GM21526 (cell line): ENCODE results near the gene OR2D2.
"Not testable (repeated sequence)": the region's sequence is repeated elsewhere in the genome, so short reads cannot be mapped to it uniquely, and the experiment has no call there.

Experiments used
- ATAC-seq: cut with Tn5 transposase; IDR thresholded peaks from one replicate; pipeline ENCODE4 v1.9.1; 2021; ENCODE audit warnings: moderate library complexity; ENCODE audit not compliant: unreplicated experiment, low FRiP score

The OR2D2 gene

DNA sequence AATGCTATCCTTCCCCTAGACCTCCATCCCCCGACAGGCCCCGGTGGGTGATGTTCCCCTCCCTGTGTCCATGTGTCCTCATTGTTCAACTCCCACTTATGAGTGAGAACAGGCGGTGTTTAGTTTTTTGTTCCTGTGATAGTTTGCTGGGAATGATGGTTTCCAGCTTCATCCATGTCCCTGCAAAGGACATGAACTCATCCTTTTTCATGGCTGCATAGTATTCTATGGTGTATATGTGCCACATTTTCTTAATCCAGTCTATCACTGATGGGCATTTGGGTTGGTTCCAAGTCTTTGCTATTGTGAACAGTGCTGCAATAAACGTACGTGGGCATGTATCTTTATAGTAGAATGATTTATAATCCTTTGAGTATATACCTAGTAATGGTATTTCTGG, 4.6 kb downstream of the OR2D2 start:
- ATAC-seq, result not testable (repeated sequence)

DNA sequence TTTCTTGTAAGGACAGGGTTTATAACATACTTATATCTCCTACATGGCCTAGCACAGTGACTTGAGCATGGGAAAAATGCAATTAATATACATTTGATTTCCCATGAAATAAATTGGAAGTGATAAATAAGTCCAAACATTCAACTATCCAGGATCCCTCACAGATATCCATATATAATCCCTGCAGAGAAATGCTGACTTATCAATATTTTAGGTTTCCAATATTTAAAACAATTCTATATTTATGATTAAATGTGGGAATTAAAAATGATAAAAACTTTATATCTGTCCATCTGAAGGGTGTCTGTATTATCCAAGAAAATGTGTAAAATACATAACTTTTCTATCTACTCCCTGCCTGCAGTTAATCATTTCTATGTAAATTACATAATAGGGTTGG, 9.5 kb downstream of the OR2D2 start:
- no peak for ATAC-seq

DNA sequence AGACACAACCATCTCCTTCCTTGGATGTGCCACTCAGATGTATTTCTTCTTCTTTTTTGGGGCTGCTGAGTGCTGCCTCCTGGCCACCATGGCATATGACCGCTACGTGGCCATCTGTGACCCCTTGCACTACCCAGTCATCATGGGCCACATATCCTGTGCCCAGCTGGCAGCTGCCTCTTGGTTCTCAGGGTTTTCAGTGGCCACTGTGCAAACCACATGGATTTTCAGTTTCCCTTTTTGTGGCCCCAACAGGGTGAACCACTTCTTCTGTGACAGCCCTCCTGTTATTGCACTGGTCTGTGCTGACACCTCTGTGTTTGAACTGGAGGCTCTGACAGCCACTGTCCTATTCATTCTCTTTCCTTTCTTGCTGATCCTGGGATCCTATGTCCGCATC, 15.4 kb downstream of the OR2D2 start:
- no peak for ATAC-seq

DNA sequence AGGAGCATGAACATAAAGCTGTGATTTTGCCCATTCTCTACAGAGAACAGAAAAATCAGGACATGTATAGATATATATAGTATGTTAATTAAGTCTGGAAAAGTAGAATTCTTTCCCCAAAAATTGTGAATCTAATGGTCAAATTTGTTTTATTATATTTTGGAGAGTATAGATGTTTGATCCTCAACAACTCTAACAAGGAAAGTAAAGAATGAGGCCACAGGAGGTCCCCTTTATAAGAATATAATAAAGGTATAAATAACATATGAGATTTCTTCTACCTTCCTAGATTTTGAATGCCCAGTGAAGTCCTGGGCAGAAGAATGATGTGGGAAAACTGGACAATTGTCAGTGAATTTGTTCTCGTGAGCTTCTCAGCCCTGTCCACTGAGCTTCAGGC, 16.0 kb downstream of the OR2D2 start, which contains the start of gene OR10A4:
TSS of gene OR10A4 (plus strand) at position 301 of the 400 bp plus-strand sequence. CDS start at position 324, 23 bp downstream.
- no peak for ATAC-seq

DNA sequence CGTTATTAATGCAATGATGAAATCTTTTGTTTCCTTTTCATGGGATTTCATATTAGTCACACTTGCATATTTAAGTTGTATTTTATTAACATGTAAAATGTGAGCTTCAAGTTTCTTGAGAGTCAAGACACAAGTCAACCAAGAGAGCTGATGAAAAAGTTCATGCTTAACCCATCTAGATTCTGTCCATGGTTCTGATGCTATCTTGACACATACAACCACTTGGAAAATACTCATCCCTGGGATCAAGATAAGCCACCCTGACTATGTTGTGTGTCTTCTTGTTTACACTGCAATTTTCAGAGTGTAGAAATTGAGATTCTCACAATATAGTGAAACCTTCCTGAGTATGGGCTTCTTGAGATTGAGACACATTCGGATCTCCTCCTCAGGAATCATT, 16.5 kb downstream of the OR2D2 start:
- ATAC-seq, result no peak

DNA sequence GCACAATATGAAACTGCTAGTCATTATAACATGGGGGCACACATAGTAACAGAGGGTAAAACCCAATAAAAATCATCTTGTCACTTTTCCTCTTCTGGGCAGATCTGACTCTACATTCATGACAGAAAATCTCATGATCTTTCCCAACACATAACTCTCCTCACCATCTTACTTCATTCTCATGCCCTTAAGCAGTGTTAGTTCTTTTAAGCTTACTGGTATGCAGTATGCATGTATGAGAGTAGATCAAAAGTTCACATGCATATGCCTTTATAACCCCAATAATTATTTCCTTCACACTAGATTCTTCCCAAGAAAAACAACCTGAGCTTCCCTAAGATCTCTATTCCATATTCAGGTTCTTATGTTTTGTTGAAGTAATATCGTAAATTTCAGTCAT, 21.0 kb downstream of the OR2D2 start:
- ATAC-seq, result no peak

DNA sequence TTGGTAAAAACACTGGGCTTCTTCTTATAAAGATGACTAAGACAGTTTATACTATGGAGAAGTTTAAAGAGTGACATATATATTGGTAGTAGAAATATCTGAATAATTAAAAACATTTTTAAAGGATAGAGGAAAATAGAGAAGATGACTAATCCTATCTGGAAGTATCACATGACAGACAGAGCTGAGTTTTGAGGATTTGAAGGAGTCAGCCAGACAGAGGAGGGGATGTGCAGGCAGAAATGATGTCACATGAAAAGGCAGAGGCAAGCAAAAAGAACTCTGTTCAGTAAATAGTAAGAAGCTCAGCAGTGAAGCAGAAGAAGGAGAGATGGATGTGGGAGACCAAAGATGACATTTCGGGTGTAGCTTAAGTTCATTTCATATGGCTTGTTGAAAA, 27.9 kb downstream of the OR2D2 start:
- ATAC-seq, result no peak

DNA sequence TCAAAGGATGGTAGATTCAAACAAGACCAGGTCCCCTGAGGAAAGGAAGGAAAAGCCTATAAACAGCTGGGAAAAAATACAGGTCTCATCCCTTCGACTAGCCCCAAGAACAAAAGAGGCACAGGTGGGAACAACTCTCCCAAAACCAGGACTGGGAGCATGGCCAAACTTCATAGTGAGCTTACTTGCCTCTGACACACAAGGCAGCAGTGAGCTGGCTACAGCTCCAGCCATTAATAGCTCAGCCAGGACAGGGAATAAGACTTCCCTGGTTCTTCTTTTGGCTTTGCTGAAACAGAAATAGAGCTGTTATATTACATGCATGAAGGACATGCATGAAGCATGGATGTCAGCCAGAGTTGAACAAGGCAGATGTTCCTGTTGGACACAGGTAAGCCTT, 29.3 kb downstream of the OR2D2 start, which contains the start of gene OR10A2:
TSS of gene OR10A2 (plus strand) at position 97 of the 400 bp plus-strand sequence. CDS start 6,698 bp downstream, outside the sequence.
- no peak for ATAC-seq

DNA sequence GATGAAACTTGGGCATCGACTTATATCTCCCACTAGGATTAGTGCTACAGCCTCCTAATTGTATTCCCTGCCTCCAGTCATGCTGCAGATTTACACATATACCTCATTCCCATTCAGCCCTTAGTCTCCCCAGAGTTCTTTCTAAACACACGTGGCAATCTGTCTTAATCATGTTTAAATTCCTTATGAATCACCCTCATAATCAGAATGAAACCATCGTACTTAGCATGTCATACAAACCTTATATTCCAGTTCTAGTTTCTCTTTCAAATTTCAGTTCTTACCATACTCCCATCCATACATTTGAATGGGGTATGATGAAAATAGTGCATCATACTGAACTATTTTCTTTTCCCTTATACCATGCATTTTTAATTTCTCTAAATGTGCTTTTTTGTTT, 35.4 kb downstream of the OR2D2 start:
- ATAC-seq, result peak; percentile 62

DNA sequence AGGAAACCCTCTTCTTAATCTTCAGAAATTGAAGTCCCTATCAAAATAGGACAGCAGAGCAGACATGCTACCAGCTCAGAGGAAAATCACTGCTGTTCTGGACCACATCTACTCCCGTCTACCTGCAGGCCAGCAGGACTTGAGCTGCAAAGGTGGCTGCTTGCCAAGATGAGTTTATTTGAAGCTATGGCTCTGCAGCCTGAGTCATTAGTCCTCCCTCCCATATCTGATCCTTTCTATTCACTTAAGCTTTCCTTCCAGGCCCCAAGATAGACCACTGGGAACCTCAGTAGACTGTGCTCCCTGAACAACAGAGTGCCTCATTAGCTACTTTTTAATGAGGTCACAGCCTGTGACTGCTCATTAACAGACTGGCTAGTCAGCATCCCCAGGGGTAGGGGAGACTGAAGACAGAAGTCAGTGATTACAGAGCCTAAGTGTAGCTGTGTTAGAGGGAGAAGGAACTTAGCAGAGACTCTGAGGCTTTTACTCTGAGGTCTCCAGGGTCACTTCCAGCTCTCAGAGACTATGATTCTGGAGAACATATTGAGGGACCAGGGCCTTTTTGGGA, 36.2 kb downstream of the OR2D2 start:
- no peak for ATAC-seq

DNA sequence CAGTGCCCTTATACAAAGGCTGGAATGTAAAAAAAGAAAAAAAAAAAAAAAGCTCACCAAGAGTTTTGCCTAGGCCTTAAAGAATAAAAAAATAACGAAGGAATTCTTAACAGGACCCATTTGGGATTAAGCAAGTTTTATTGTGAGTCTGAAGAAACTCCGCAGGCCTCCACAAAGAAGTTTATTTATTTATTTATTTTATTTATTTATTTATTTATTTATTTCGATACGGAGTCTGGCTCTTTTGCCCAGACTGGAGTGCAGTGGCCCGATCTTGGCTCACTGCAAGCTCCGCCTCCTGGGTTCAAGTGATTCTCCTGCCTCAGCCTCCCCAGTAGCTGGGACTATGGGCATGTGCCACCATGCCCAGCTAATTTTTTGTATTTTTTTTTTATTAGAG, 37.5 kb downstream of the OR2D2 start:
- ATAC-seq, result not testable (repeated sequence)

DNA sequence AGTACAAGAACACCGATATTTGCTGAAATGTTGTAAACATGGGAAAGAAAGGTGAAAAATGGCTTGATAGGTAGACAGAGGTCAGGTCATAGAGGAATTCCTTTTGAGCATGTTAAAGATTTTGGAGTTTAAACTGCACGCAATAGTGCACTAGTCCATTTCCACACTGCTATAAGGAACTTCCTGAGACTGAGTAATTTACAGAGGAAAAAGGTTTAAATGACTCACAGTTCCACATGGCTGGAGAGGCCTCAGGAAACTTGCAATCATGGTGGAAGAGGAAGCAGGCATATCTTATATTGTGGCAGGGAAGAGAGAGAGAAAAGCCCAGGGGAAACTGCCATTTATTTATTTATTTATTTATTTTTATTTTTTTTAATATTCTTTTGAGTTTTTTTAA, 41.8 kb downstream of the OR2D2 start:
- no peak for ATAC-seq

DNA sequence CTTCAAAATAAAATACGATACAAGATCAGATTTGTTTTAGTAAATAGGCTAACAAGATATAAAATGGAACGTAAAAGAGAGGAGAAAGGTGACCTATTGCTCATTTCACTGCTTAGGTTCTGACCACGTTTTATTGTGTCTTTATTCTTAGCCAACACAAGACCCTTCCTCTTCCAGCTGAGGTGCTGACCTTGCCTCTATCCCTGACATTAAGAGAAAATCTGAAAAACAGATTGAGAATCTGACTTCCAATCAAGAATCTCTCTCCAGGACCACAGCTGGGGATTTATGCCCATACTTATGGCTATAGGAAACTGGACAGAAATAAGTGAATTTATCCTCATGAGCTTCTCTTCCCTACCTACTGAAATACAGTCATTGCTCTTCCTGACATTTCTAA, 46.9 kb downstream of the OR2D2 start, which contains the start of gene OR10A5:
TSS of gene OR10A5 (plus strand) at position 301 of the 400 bp plus-strand sequence. CDS start at position 301, 0 bp downstream.
- no peak for ATAC-seq

DNA sequence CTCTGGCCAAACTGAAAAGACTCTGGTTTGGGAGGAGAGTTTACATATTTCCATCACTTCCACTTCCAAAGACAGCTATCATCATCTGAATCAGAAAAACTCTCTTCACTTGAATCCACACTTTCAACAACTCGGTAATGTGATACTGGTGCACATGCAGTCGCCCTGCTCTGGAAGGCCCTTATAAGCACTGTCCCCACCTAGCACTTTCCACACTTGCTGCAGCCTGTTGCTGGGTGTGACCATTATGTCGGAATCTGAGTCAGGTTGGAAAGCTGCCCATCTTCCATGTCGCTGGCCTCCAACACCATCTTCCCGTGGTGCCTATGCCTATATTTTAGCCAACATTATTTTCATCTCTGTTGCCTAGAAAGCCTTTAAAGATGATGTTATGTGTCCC, 47.9 kb downstream of the OR2D2 start:
- ATAC-seq, result no peak

DNA sequence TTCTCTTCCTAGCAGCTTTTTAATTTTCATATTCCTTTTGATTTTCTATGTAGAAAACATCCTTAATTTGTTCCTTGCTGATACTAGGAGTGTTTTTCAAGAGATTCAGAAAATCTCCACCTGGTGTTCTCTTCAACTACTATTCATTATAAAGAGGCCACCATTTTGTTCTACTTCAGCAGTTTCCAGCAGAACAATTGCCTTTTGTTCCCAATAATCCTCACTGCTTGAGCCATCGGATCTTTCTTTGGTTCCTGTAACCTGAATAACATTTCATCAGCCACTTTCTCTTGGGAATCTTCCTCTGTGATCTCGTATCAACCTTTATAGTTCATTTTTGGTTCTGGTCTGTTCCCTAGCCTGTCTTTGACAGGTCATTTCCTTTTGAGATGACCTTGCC, 48.6 kb downstream of the OR2D2 start:
- no peak for ATAC-seq

DNA sequence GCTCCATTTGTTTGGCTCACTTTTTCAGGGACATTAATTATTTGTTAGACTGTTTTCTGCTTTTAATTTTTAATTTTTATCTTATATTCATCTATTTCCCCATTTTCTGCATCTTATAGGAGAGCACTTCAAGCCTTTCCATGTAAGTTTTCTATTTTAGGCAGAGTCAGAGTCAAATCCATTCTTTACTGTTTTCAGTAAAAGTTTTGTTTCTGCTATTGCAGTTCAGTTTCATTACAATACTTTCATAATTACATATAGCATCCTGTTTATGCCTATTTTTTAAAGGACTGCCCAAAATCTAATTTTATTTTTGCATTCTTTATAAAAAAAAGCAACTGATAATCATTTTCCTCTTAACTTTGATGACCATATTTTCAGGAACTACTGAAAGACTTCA, 50.6 kb downstream of the OR2D2 start:
- ATAC-seq, result no peak
